Astrocyte (in vitro differentiated cells and primary cell): ENCODE measurements around the gene PLAAT4.

Source experiments
- CTCF ChIP-seq: IDR thresholded peaks from 2 replicates; pipeline ENCODE4 v1.5.1; 2011; ENCODE audit warnings: low read depth, mild to moderate bottlenecking, inconsistent platforms, low read length, moderate library complexity; ENCODE audit not compliant: insufficient read depth
- EZH2 ChIP-seq: IDR thresholded peaks from 2 replicates; pipeline ENCODE4 v1.6.1; 2012; ENCODE audit warnings: mild to moderate bottlenecking, low read length, inconsistent platforms; ENCODE audit not compliant: insufficient read depth

GRCh38 chr11:63556404-63557013 is 19.9 kb downstream of the PLAAT4 start:
- TF ChIP-seq CTCF: no peak
- TF ChIP-seq EZH2: no peak
